Naive thymus-derived CD4-positive, alpha-beta T cell (primary cell): ENCODE results near the gene ZNF385D. TPM values are rescaled to one million over a fixed set of nuclear protein-coding genes. Genes with fewer than 3 reads are reported as not detected.
"Not testable (repeated sequence)": the region's sequence is repeated elsewhere in the genome, so short reads cannot be mapped to it uniquely, and the experiment has no call there.

ENCODE experiments used
- ATAC-seq: fragments of 150-1000 bp; cut with Tn5 transposase; 2 replicates; pipeline ENCODE4 v1.10.0; 2021; ENCODE audit warnings: mild to moderate bottlenecking, moderate library complexity
- CTCF ChIA-PET: fragments of 350-600 bp; sonication (Branson Sonifier 250); formaldehyde crosslinking; loops from one replicate; lab custom pipeline; 2021; ENCODE audit warnings: antibody characterized with exemption; lab: Charles Lee
- POLR2A ChIA-PET: fragments of 350-600 bp; sonication (Branson Sonifier 250); formaldehyde crosslinking; loops from one replicate; lab custom pipeline; 2021; ENCODE audit warnings: antibody characterized with exemption, inconsistent platforms; lab: Charles Lee
- DNase-seq, 9 donors: peaks; one replicate each; pipeline versions ENCODE4 v3.0.0 to v3.0.0-alpha.2; 2020 to 2022; ENCODE audit warnings: mixed read lengths in 1 of 9
- H3K27ac ChIP-seq: one replicate; pipeline ENCODE4 v1.7.0; 2013; ENCODE audit warnings: mild to moderate bottlenecking, low read depth, low read length, moderate library complexity
- H3K27me3 ChIP-seq, 2 donors: one replicate each; pipeline ENCODE4 v1.7.0; 2013; ENCODE audit warnings: low read length in 2 of 2, mild to moderate bottlenecking in 2 of 2, moderate library complexity in 2 of 2; ENCODE audit not compliant: control insufficient read depth in 2 of 2, insufficient read depth in 2 of 2
- H3K36me3 ChIP-seq, 3 experiments: 1 replicate in 2 of 3; 2 replicates in 1 of 3; pipeline ENCODE4 v1.7.0; 2013; ENCODE audit warnings: low read length in 3 of 3, mild to moderate bottlenecking in 3 of 3, moderate library complexity in 1 of 3; ENCODE audit not compliant: insufficient read depth in 3 of 3, control insufficient read depth in 2 of 3
- H3K4me1 ChIP-seq, 2 donors: one replicate each; pipeline ENCODE4 v1.7.0; 2013; ENCODE audit warnings: low read length in 2 of 2, mild to moderate bottlenecking in 2 of 2, moderate library complexity in 1 of 2; ENCODE audit not compliant: control insufficient read depth in 2 of 2, insufficient read depth in 2 of 2
- H3K4me3 ChIP-seq: 2 replicates; pipeline ENCODE4 v1.7.0; 2013; ENCODE audit warnings: mild to moderate bottlenecking, low read length
- H3K9me3 ChIP-seq, 3 experiments: 1 replicate in 2 of 3; 2 replicates in 1 of 3; pipeline ENCODE4 v1.7.0; 2013; ENCODE audit warnings: low read length in 3 of 3; ENCODE audit not compliant: control insufficient read depth in 2 of 3
- H3K27ac Mint-ChIP-seq, 9 donors: one replicate each; pipeline ENCODE4 v1.8.0; 2020 to 2022; ENCODE audit warnings: mixed read lengths in 9 of 9, mild to moderate bottlenecking in 8 of 9, moderate library complexity in 5 of 9, inconsistent platforms in 2 of 9
- H3K27me3 Mint-ChIP-seq, 5 donors: one replicate each; pipeline ENCODE4 v1.8.0; 2021 to 2022; ENCODE audit warnings: mixed read lengths in 5 of 5, mild to moderate bottlenecking in 1 of 5
- H3K36me3 Mint-ChIP-seq, 5 donors: one replicate each; pipeline ENCODE4 v1.8.0; 2020 to 2022; ENCODE audit warnings: mixed read lengths in 5 of 5, mild to moderate bottlenecking in 3 of 5, inconsistent platforms in 1 of 5
- H3K4me1 Mint-ChIP-seq, 7 donors: one replicate each; pipeline ENCODE4 v1.8.0; 2020 to 2022; ENCODE audit warnings: mixed read lengths in 7 of 7, mild to moderate bottlenecking in 3 of 7, inconsistent platforms in 1 of 7
- H3K4me3 Mint-ChIP-seq, 10 donors: one replicate each; pipeline ENCODE4 v1.8.0; 2020 to 2022; ENCODE audit warnings: mild to moderate bottlenecking in 10 of 10, mixed read lengths in 10 of 10, moderate library complexity in 6 of 10, inconsistent platforms in 2 of 10
- H3K9me3 Mint-ChIP-seq, 11 donors: one replicate each; pipeline ENCODE4 v1.8.0; 2020 to 2022; ENCODE audit warnings: mixed read lengths in 11 of 11, mild to moderate bottlenecking in 4 of 11, inconsistent platforms in 1 of 11, moderate library complexity in 1 of 11
- intact Hi-C, 2 donors: fragments of 100-400 bp; cut with micrococcal nuclease; formaldehyde crosslinking; loops; one replicate each; pipeline ENCODE4 v1.15.1; 2023
- polyA plus RNA-seq, 2 donors: library from polyadenylated mRNA; unstranded; fragments of 300-500 nt; fragmentation: Illumina TruSeq; gene quantifications; one replicate each; pipeline ENCODE4 v1.2.3, GENCODE V29; 2021
- total RNA-seq, 6 experiments: library from RNA in 5 of 6; stranded (reverse) in 5 of 6; gene quantifications; 1 replicate in 5 of 6; 2 replicates in 1 of 6; pipeline ENCODE4 v1.2.3 and lab custom pipeline; 2021 to 2026

ZNF385D gene
- total and polyA plus RNA-seq, 7 experiments from 2014 or later = 0.03 to 1.1 TPM; not detected in 5

DNA sequence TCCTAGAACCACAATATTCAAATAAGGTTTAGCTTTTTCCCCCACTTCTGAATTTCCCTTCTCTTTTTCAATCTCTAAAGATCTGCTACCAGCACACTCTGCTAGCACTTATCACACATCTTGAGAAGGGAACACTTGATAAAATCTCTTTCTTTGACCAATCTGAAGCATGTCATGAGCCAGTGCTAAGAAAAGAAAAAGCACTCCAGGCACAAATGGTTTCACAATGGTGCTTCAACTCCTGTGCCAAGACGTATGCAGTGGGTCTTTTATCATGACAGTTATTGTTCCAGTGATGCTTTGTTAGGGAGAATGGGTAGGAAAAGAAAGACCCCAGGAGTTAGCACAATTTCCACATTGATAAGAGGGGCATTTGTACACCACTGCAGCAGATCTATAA, 248.4 kb downstream of the ZNF385D start:
- Histone ChIP-seq H3K27ac (no peak overlapping the region), H3K36me3 (no peaks in the 10 kb centered on the region), H3K4me3 (no peak overlapping the region), H3K4me1 (no peaks in the 10 kb centered on the region), H3K27me3 (no peaks in the 10 kb centered on the region), H3K9me3 (no peaks in the 10 kb centered on the region)
- Mint-ChIP-seq H3K4me1 (no peaks in the 10 kb centered on the region), H3K27me3 (no peaks in the 10 kb centered on the region), H3K4me3 (no peak overlapping the region), H3K36me3 (no peaks in the 10 kb centered on the region), H3K9me3 (peaks cover 0 to 18% (median 4%) of the 10 kb centered on the region in 11 donors), H3K27ac (no peak overlapping the region)
- ChIA-PET POLR2A (no interaction called here), CTCF (no interaction called here)
- ATAC-seq = no peak
- no peak for DNase-seq
- intact Hi-C loops = no loop called here

DNA sequence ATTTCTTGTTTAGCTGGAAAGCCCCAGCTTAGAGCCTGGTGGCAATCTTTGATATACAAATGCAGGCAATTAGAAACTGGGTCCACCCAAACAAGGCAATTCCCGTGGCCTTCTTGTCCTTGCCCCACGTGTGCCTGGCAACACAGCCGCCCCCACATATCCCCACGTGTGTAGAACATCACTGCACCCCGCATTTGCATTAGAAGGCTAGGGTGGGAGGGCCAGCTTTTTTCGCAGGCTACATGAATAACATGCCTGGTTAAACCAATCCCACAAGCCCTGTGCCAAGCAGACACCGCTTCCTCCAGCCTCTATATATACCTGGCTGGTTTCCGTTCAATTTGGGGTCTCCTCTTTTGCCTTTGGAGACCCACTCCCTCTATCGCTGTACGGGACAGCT, 250.2 kb downstream of the ZNF385D start:
- intact Hi-C loops = no loop called here
- no peak for ATAC-seq

GRCh38 chr3:21490671-21491070, 260.3 kb downstream of the ZNF385D start:
- H3K27ac ChIP-seq, H3K36me3 Mint-ChIP-seq, intact Hi-C loops, H3K9me3 ChIP-seq, ATAC-seq, H3K36me3 ChIP-seq, H3K27me3 Mint-ChIP-seq, H3K4me1 ChIP-seq, H3K27me3 ChIP-seq, H3K4me3 ChIP-seq, H3K4me3 Mint-ChIP-seq, H3K27ac Mint-ChIP-seq, POLR2A ChIA-PET, DNase-seq, CTCF ChIA-PET, H3K4me1 Mint-ChIP-seq: not testable (repeated sequence)
- H3K9me3 Mint-ChIP-seq = peaks cover 0 to 18% (median 4%) of the 10 kb centered on the region in 11 donors

More for the DNA sequence above, 250.2 kb downstream of the ZNF385D start:
- Histone ChIP-seq H3K4me3 (no peak overlapping the region), H3K9me3 (no peaks in the 10 kb centered on the region), H3K4me1 (no peaks in the 10 kb centered on the region), H3K27ac (no peak overlapping the region), H3K27me3 (no peaks in the 10 kb centered on the region), H3K36me3 (no peaks in the 10 kb centered on the region)
- Mint-ChIP-seq H3K27me3 (no peaks in the 10 kb centered on the region), H3K4me1 (no peaks in the 10 kb centered on the region), H3K4me3 (no peak overlapping the region), H3K27ac (no peak overlapping the region), H3K9me3 (peaks cover 1 to 23% (median 7%) of the 10 kb centered on the region in 11 donors), H3K36me3 (no peaks in the 10 kb centered on the region)
- ChIA-PET CTCF (no interaction called here), POLR2A (no interaction called here)
- DNase-seq = no peak

GRCh38 chr3:21487520-21487919, 263.5 kb downstream of the ZNF385D start:
- CTCF ChIA-PET = no interaction called here
- H3K27me3 Mint-ChIP-seq = no peaks in the 10 kb centered on the region
- DNase-seq (no peak), ATAC-seq (no peak)
- no peak overlapping the region for H3K4me3 Mint-ChIP-seq
- no peaks in the 10 kb centered on the region for H3K4me1 ChIP-seq
- no peaks in the 10 kb centered on the region for H3K4me1 Mint-ChIP-seq
- no peaks in the 10 kb centered on the region for H3K27me3 ChIP-seq
- no peak overlapping the region for H3K4me3 ChIP-seq
- no peak overlapping the region for H3K27ac ChIP-seq
- no peaks in the 10 kb centered on the region for H3K36me3 ChIP-seq
- intact Hi-C loops = no loop called here
- H3K36me3 Mint-ChIP-seq = no peaks in the 10 kb centered on the region
- peaks cover 0 to 13% (median 2%) of the 10 kb centered on the region in 11 donors for H3K9me3 Mint-ChIP-seq
- POLR2A ChIA-PET = no interaction called here
- no peak overlapping the region for H3K27ac Mint-ChIP-seq
- H3K9me3 ChIP-seq = no peaks in the 10 kb centered on the region

GRCh38 chr3:21486024-21486935, 264.7 kb downstream of the ZNF385D start:
- POLR2A ChIA-PET, DNase-seq, H3K27me3 Mint-ChIP-seq, intact Hi-C loops, H3K36me3 Mint-ChIP-seq, H3K27ac ChIP-seq, H3K4me1 ChIP-seq, H3K4me3 Mint-ChIP-seq, H3K27me3 ChIP-seq, H3K9me3 ChIP-seq, CTCF ChIA-PET, H3K4me1 Mint-ChIP-seq, ATAC-seq, H3K27ac Mint-ChIP-seq, H3K4me3 ChIP-seq, H3K36me3 ChIP-seq: not testable (repeated sequence)
- H3K9me3 Mint-ChIP-seq = peaks cover 0 to 13% (median 2%) of the 10 kb centered on the region in 11 donors

DNA sequence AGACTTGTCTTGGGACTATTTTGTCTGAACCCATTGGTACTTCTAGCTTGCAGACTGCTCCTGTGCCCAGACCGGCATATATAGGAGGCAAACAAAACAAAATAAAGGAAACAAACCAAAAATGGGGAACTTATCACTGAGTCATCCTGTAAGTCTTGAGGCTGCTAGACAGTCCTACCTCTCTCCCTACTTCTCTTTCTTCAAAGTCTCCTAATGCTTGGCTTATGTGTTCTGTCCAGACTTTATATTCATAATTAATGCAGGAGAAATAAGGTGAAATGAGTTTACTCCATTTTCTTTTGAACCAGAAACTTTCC, 266.2 kb downstream of the ZNF385D start:
- DNase-seq = no peak

More for the DNA sequence above, 266.2 kb downstream of the ZNF385D start:
- no peak overlapping the region for H3K27ac Mint-ChIP-seq
- H3K27me3 Mint-ChIP-seq = no peaks in the 10 kb centered on the region
- no peak overlapping the region for H3K4me3 Mint-ChIP-seq
- H3K36me3 Mint-ChIP-seq = no peaks in the 10 kb centered on the region
- Histone ChIP-seq H3K4me1 (no peaks in the 10 kb centered on the region), H3K36me3 (no peaks in the 10 kb centered on the region), H3K27me3 (no peaks in the 10 kb centered on the region), H3K27ac (no peak overlapping the region), H3K4me3 (no peak overlapping the region), H3K9me3 (no peaks in the 10 kb centered on the region)
- ChIA-PET CTCF (no interaction called here), POLR2A (no interaction called here)
- H3K9me3 Mint-ChIP-seq = peaks cover 0 to 14% (median 0%) of the 10 kb centered on the region in 11 donors
- ATAC-seq = peak; percentile 81
- intact Hi-C loops = no loop called here
- H3K4me1 Mint-ChIP-seq = no peaks in the 10 kb centered on the region
